ENCODE data around the gene CENPF.
"Not testable (repeated sequence)": the region's sequence is repeated elsewhere in the genome, so short reads cannot be mapped to it uniquely, and the experiment has no call there.

CENPF gene, protein sequence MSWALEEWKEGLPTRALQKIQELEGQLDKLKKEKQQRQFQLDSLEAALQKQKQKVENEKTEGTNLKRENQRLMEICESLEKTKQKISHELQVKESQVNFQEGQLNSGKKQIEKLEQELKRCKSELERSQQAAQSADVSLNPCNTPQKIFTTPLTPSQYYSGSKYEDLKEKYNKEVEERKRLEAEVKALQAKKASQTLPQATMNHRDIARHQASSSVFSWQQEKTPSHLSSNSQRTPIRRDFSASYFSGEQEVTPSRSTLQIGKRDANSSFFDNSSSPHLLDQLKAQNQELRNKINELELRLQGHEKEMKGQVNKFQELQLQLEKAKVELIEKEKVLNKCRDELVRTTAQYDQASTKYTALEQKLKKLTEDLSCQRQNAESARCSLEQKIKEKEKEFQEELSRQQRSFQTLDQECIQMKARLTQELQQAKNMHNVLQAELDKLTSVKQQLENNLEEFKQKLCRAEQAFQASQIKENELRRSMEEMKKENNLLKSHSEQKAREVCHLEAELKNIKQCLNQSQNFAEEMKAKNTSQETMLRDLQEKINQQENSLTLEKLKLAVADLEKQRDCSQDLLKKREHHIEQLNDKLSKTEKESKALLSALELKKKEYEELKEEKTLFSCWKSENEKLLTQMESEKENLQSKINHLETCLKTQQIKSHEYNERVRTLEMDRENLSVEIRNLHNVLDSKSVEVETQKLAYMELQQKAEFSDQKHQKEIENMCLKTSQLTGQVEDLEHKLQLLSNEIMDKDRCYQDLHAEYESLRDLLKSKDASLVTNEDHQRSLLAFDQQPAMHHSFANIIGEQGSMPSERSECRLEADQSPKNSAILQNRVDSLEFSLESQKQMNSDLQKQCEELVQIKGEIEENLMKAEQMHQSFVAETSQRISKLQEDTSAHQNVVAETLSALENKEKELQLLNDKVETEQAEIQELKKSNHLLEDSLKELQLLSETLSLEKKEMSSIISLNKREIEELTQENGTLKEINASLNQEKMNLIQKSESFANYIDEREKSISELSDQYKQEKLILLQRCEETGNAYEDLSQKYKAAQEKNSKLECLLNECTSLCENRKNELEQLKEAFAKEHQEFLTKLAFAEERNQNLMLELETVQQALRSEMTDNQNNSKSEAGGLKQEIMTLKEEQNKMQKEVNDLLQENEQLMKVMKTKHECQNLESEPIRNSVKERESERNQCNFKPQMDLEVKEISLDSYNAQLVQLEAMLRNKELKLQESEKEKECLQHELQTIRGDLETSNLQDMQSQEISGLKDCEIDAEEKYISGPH (N-terminal part only)

DNA sequence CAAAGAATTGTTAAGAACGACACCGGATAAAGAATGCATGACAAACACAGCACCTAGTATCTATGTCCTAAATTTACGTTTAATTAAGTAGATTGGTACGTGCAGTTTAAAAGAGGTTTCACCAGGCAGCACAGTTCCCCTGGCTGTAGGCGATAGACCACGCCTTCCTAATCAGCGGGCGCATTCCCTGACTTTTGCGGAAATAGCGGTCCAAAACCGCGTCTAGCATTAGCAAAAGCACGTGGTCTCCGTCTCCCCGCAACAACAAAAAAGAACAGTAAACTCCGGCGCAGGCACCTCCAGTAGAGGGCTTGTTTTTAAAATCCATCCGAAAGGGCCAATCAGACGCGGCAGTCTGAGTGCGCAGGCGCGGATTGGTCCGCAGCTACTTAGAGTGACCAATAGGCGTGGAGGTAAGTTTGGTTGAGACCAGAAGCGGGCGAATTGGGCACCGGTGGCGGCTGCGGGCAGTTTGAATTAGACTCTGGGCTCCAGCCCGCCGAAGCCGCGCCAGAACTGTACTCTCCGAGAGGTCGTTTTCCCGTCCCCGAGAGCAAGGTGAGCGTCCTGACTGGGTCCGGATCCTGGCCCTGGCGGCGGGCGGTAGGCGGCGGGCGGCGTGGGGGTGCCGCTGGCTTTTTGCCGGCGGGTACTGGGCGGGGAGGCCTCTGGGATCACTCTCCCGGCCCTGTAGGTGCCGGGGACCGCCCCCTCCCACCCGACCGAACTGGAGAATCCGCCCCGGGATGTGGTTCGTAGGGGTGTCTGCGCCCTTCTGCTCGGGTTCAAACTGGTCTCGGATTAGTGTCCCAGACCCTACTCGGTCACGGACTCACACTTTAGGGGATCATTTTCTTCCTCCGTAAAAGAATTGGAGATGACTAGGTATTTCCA, at the start of gene CENPF:
Gene CENPF (plus strand): TSS at position 432 of the 894 bp plus-strand sequence. CDS start 10,560 bp downstream, outside the sequence.
- peak; percentile 79 to 80 for DNase-seq (ENCODE audit: extremely low read depth in 1 of 2, low read depth in 1 of 2)

DNA sequence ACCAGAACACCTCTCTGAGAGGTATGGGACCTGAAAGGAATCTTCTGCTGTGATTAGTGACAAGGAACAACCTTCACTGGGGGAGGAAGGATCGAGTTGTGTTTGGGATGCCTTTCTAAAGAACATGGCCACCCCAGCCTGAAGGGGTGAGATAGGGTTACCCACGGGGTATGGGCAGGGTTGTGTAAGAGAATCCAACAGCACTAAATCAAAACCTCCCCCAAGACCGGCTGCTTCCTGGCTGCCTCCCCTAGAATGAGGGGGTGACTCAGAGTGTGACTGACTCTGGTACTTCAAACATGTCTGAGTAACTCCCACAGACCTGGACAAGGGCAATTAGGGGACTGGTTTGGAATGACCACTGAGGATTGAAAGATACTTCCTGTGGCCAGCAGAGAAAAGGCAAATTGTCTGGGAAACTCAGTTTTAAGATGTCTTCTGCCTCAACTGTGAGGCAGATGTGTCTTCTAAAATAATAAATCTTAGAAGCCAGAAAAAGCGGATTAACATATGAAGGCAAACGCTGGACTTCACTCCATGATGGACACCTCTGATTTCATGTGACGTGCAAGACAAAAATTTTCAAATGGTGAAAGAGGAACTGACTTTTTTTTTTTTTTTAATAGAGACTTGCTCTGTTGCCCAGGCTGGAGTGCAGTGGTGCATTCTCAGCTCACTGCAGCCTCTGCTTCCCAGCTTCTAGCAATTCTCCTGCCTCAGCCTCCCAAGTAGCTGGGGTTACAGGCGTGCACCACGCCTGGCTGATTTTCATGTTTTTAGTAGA, 44.9 kb upstream of the CENPF start:
- no peak for DNase-seq (ENCODE audit: extremely low read depth in 1 of 2, low read depth in 1 of 2)

DNA sequence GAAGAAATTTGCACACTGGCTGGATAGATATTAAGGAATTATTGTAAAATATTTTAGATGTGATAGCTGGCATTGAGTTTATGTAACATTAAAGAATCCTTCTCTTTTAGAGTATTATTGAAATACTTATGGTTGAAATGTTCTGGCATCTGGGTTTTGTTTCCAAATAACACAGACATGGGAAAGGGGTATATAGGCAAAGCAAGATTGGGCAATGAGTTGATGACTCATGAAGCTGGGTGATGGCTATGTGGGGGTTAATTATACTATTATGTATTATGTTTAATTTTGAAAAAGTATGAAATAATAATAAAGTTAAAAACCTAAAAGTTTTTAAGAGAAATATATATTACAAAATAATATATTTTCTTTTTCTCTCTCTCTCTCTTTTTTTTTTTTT, 39.1 kb upstream of the CENPF start:
- no peak for DNase-seq (ENCODE audit: extremely low read depth in 1 of 2, low read depth in 1 of 2)

DNA sequence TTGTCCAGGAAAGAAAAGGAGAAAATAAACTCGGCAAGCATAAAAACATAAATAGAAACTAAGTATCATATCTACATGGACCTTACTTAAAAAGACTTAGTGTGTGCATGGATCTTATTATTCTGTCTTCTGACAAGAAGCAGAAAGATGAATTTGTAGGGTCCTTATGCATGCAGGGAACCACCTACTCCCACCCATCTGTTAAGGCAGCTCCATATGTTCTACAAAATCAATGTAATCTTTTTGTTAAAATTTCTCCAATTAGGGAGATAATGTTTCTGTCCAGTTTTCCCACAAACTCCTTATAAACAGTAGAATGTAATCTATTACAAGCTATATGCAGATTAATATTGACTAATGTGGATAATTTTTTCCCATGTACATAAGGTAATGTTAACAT, 37.7 kb upstream of the CENPF start:
- DNase-seq (ENCODE audit: extremely low read depth in 1 of 2, low read depth in 1 of 2) = no peak

DNA sequence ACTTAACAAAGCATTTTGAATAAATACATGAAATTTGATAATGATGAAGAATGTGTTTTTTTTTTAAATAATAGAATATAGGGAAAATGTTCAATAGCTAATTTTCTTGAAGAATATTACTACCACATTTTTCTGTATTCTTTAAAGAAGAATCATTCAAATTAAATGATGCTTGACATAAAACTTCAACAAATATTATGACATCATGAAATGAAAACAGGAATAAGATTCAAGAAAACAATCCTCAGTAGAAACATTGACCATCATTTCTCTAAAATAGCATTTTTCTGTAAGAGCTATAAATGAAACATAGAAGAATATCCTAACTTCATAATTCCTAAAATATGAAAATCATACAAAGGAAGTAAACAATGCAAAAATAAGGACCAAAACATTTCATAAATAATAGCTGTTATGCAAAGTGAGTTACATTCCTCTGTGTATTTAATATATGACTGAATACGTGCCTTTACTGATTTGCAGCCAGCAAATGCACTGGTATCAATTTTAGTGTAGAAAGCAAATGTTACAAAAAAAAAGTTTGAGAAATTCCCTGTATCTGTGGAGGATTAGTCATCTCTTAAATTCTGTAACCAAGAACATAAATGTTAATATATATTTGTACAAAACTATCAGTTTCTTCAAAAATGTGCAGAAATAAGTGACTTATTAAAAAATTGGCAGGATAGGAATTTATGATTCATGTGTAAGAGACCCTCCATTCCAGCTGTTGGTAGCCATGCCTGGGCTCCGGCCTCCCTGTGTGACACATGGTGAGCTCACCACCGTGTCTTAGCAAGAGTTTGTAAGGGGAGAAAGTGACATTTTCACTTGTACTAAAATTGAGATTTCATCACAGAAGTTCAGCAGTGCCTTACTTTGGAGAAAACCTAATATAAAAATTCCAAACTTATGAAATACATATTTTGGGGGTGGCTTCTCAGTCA, 36.6 kb upstream of the CENPF start:
- DNase-seq (ENCODE audit: extremely low read depth in 1 of 2, low read depth in 1 of 2) = no peak

DNA sequence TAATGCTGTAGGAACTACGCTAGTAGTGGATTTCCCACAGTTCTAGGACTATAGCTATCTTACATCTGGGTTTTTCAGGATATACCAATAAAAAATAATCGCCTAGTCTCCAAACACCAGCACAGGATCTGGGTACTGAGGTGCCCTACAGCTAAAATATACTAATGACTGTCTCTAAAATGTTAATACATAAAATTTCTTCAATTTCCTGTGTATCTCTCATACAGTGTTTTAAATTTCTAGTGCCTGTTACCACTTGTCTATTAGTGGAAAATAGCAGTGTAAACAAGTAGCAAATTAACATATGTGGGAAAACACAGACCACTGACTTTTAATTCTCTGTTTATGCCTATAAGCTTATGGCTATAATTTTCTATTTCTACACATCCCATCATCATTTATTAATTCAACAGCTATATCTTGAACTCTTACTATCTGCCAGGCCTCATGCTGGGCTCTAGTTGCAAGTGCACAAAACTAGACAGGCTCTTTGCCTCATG, 35.5 kb upstream of the CENPF start:
- no peak for DNase-seq (ENCODE audit: extremely low read depth in 1 of 2, low read depth in 1 of 2)

DNA sequence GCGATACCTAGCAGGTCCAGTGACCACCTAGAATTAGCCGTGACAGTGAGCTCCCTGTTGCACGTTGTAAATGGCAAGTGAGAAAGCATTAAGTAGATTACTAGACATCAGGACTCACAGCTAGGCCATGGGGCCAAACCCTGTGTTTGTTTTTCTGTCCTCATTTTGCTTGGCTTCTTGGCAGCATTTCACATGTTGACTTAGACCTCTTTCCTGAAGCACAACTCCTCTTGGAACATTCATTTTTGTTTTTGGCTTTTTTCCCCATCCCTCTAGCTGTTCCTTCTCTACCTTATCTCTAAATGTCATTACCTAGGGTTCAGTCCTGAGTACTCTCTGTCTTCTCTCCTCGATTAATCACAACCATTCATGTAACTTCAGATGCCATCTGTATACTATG, 34.7 kb upstream of the CENPF start:
- DNase-seq (ENCODE audit: extremely low read depth in 1 of 2, low read depth in 1 of 2) = no peak

DNA sequence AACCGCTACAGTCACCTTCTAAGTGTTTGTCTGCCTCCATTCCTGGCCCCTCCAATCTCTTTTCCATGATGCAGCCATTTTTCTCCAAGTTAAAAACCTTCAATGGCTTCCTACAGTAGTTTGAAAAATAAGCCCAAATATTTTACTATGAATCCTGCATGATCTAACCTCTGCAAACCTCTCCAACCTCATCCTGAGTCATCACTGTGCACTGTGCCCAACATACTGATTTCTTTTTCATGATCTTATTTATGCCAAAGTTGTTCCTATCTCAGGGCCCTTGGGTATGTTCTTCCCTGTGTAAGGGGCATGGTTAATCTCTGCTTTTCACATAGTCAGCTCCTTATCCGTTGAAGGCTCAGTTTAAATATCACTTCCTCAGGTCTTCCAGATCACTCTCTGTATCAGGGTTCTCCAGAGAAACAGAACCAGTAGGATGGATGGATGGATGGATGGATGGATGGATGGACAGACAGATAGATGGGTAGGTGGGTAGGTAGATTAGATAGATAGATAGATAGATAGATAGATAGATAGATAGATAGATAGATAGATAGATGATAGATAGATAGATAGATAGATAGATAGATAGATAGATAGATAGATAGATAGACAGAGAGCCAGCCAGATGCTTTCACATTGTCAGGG, 33.5 kb upstream of the CENPF start:
- DNase-seq (ENCODE audit: extremely low read depth in 1 of 2, low read depth in 1 of 2) = no peak

DNA sequence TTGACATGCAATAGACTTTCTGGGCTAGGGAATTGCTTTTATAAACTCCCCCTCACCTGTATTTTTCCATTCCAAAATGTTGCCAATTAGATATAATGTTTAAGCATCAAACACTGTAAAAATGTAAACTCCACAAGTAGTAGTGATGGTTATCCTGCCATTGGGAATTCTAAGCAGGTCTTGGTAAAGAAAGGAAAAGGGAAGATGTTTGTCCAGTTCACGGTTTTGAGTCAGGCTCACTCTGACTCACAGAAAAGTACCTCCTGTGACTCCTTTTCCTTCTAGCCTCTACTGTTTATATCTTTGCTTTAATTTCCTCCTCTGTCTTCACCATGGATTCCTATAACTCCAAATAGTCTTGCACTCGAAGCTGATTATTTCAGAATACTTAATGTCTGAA, 32.6 kb upstream of the CENPF start:
- DNase-seq (ENCODE audit: extremely low read depth in 1 of 2, low read depth in 1 of 2) = no peak

DNA sequence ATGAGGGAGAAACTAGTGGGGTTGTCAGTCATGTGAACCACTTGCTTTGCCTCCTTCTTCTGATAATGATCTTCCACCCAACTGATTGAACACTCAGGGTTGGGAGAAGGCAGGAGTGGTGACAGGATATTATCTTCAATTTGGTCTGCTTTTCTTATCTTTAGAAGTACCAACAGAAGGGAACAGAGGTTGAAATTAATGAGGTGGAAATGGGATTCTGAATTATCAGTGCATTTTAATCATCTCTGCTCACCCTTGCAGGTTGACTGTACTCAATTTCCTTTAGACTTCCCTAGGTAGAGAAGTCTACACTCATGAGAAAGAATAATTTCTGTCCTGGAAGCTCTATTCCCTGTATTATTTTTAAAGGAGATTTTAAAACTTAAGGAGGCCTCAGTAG, 31.7 kb upstream of the CENPF start:
- DNase-seq (ENCODE audit: extremely low read depth in 1 of 2, low read depth in 1 of 2) = no peak

DNA sequence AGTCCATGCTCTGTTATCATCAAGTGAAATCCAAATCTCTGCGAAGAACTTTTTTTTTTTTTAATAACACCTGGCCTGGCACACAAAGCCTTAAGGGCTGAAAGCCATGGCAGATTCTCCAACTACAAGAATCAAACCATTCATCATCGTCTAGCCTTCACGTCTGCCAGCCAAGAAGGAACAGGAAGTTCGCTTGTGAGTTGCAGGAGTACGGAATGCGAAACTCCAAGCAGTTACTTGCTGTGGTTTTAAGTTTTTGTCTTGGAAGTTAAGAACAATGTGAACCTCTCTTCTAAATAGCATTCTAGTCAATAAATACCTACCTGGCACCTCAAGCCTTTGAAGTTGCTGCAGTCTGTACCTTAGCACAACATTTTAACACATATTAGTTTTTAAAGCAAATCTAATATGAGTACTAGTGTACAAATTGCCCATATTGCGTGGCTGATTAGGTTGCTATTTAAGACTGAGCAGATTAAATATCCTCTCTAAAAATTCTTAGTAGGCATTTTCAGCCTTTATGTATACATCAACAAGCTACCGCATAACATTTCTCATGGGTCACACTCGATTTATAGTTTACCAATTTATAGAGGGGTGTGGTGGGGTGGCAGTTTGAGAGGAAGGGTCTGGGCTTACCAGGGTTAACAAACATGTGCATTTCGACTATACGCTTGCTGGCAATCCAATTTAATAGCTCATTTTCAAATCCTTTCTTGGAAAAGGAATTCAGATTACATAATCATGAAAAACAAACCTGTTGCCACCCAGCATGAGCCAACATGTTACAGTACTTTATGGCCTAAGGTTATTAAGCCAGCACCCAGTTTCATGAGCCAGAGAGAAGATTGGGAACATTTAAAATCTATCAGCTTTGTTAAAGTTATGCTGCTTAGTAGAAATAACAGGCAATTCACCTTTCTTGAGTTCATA, 29.3 kb upstream of the CENPF start:
- no peak for DNase-seq (ENCODE audit: extremely low read depth in 1 of 2, low read depth in 1 of 2)

DNA sequence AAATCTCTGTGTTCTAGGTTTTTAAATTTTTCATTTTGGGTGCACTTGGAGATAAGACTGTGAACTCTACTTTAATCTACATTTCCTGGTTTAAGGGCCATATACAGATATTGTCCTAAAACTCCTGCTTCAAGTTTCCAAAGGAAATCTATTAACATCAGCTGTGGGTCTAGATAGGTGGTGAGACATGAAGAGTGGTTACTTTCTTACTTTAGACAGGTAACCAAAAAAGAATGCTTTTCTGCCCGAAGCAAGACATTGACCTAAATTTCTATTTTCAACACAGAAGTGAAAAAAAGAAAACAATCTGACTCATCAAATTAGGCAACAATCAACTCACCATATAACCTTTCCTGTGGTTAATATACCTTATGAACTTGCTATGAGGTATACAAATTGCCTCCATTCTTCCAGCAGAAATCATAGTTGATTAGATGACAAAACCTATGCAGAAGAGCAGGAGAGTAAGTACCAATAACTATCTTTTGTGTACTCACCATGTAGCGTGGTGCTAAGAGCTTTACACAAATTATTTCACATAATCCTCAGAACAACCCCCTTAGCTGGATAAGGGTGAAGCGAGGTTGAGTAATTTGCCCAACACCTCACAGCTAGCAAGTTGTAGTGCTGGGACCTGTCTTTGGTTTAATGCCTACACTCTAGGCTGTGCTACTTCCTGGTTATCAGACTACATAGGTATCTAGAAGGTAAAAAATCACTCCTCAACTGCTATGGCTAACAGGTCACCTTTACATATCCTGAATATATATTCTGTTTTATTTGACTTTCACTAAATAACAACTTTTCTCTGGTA, 28.2 kb upstream of the CENPF start:
- no peak for DNase-seq (ENCODE audit: extremely low read depth in 1 of 2, low read depth in 1 of 2)

DNA sequence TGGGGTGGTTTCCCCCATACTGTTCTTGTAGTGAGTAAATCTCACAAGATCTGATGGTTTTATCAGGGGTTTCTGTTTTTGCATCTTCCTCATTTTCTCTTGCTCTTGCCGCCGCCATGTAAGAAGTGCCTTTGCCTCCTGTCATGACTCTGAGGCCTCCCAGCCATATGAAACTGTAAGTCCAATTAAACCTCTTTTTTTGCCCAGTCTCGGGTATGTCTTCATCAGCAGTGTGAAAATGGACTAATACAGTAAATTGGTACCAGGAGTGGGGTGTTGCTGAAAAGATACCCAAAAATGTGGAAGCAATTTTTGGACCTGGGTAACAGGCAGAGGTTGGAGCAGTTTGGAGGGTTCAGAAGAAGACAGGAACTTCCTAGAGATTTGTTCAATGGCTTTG, 26.9 kb upstream of the CENPF start:
- DNase-seq (ENCODE audit: extremely low read depth in 1 of 2, low read depth in 1 of 2) = not testable (repeated sequence)

DNA sequence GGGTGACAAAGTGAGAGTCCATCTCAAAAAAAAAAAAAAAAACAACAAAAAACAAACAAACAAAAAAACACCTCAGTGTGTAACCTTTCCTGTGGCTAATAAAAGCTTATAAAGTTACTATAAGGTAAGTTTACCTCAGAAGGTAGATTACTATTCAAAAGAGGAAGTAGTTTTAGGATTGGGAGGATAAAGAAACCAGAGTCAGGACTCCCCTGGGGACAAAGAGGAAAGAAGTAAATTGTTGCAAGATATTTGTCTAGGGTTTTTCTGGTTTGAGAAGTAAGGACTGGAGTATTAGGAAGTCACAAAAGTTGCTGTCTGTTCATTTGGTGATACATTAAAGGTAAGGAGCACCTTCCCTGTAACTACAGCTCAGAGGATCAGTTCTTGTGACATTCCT, 23.8 kb upstream of the CENPF start:
- no peak for DNase-seq (ENCODE audit: extremely low read depth in 1 of 2, low read depth in 1 of 2)

DNA sequence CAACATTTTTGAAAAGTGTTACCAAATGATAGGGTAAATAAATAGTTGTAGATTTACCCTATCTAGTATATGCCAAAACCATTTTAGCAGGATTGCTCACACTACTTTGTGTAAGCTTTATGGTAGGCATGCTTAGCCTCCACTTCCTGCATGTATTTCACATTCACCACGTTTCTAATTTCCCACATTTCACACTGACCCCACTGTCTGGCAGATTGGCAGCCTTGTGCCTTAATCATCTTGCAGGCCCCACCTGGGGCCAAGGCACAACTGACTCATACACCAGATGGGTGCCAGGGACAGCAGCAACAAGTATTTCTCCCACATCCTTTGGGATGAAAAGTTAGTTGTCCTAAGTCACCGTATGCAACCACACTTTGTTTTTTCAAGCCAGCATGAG, 21.2 kb upstream of the CENPF start:
- DNase-seq (ENCODE audit: extremely low read depth in 1 of 2, low read depth in 1 of 2) = no peak
